SIG-M5 treated with dmso at 0.1 percent for 504 hours (cell line): ENCODE measurements around the gene VAMP5.
"Not testable (repeated sequence)": the region's sequence is repeated elsewhere in the genome, so short reads cannot be mapped to it uniquely, and the experiment has no call there.

Source experiments
- DNase-seq: peaks from one replicate; lab custom pipeline; 2025; ENCODE audit not compliant: unreplicated experiment; lab: John Stamatoyannopoulos, UW

VAMP5 gene

GRCh38 chr2:85583667-85584353 lies 421 bp upstream of the VAMP5 start:
- DNase-seq = no peak

GRCh38 chr2:85584857-85585780 lies 888 bp downstream of the VAMP5 start:
- DNase-seq = peak; percentile 36

DNA sequence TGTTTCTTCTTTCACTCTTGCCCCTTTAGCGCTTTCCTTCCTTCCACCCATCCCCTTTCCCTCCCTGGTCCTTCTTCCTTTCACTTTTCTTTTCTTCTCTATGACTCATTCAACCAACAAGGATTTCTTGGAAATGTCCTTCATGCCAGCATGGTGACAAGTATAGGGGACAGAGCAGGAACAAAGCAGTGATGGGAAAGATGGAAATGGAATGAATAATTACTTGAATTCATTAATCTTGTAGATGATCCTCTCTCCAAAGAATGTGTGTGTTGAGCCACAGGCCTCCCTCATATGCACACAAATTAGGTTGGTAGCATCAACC lies 1.5 kb downstream of the VAMP5 start:
- peak; percentile 37 for DNase-seq

GRCh38 chr2:85588236-85588635 lies 4.0 kb downstream of the VAMP5 start:
- DNase-seq = peak; percentile 39

GRCh38 chr2:85588645-85589044 lies 4.4 kb downstream of the VAMP5 start:
- no peak for DNase-seq

GRCh38 chr2:85589181-85589580 lies 5.0 kb downstream of the VAMP5 start:
- DNase-seq = no peak

DNA sequence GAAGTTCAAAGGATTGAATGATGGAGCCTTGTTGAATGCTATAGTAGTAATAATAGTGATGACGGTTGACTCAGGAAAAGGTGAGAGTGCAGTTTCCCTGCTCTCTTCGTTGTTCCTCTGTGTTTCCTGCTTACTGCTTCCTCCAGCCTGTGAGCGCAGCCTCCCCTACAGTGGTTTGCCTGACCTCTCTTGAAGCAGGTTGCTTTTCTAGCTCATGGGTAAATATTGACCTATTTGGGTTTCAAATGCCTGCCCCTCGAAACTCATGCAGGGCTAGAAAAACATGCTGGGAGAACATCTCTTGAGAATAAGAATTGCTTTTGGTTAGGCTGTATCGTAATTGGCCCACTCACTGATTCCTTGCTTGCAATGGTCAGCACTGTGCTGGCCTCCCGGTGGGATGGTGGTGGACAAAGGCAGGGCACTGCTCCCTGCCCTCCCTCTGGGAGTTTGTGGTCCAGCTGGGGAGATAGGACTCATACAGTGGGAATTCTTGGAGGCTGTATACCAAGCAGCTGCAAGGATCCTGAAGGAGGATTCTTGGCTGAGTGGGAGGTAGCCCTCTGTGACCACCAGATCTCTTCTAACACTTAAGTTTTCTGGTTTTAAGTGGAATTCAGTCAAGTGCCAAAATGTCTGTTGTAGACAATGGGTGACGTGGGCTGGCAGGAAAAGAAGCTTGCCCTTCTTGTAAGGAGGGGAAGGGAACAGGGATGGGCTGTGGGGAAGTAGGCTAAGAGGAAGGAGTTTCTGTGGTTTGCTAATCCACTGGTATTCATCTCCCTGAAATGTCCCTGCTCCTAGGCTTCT lies 6.0 kb downstream of the VAMP5 start:
- DNase-seq = peak; percentile 56

- DNase-seq = no peak
Observed at GRCh38 chr2:85590950-85591349, 6.7 kb downstream of the VAMP5 start.

DNA sequence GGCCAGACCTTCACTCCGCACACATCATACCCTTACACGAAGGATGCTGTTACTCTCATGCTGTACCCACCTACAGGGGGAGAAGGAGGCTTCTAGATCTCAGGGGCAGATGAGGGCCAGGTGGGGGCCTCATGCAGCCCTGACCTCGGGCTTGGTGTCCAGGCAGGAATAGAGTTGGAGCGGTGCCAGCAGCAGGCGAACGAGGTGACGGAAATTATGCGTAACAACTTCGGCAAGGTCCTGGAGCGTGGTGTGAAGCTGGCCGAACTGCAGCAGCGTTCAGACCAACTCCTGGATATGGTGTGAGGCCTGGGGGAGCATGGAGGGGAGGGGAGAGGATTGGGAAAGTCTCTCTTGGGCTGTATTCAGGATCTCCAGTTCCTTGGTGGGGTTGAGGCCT lies 7.3 kb downstream of the VAMP5 start:
- DNase-seq = no peak

- not testable (repeated sequence) for DNase-seq
Observed at GRCh38 chr2:85592299-85592698, 8.1 kb downstream of the VAMP5 start.

- DNase-seq = no peak
Observed at GRCh38 chr2:85593023-85593422, 8.8 kb downstream of the VAMP5 start.

GRCh38 chr2:85594715-85595300 lies 10.6 kb downstream of the VAMP5 start:
- no peak for DNase-seq

DNA sequence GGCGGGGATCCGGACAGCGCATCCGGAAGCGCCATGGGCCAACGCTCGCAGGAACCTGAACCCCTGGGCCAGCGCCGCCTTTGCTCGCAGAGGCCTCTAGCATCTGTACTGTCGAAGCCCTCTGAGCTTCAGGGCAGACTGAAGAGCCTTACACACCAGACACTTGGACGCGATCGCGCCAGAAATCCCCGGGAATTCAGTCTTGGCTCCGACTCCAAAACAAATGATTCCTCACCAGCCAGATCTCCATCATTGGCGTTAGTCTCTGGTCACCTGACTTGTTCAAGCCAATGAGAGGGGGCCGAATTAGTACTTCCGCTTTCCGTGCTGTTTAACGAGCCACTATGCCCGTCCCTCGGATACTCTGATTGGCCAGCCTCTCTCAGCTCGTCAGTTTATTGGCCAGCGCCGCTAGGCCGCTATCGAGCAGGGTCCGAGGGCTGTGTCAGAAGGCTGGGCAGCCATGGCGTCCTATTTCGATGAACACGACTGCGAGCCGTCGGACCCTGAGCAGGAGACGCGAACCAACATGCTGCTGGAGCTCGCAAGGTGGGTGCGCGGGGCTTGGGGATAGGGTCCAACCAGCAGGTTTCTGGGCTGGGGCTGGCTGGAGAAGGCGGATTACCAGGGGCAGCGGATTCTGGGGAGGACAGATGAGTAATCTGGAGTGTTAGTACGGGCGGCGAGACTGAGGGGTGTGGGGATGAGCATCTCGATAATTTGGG lies 11.2 kb downstream of the VAMP5 start, which contains the start of gene RNF181:
Gene RNF181, plus strand, starts transcription at position 445 of the 725 bp plus-strand sequence. Its CDS starts 19 bp downstream, at position 464.
- DNase-seq = peak; percentile 100

GRCh38 chr2:85596026-85596333 lies 11.7 kb downstream of the VAMP5 start:
- DNase-seq = no peak

- no peak for DNase-seq
Observed at GRCh38 chr2:85596486-85597143, 12.4 kb downstream of the VAMP5 start.

- no peak for DNase-seq
Observed at GRCh38 chr2:85597241-85597640, 13.0 kb downstream of the VAMP5 start.

- no peak for DNase-seq
Observed at GRCh38 chr2:85598594-85599340, 14.5 kb downstream of the VAMP5 start.

DNA sequence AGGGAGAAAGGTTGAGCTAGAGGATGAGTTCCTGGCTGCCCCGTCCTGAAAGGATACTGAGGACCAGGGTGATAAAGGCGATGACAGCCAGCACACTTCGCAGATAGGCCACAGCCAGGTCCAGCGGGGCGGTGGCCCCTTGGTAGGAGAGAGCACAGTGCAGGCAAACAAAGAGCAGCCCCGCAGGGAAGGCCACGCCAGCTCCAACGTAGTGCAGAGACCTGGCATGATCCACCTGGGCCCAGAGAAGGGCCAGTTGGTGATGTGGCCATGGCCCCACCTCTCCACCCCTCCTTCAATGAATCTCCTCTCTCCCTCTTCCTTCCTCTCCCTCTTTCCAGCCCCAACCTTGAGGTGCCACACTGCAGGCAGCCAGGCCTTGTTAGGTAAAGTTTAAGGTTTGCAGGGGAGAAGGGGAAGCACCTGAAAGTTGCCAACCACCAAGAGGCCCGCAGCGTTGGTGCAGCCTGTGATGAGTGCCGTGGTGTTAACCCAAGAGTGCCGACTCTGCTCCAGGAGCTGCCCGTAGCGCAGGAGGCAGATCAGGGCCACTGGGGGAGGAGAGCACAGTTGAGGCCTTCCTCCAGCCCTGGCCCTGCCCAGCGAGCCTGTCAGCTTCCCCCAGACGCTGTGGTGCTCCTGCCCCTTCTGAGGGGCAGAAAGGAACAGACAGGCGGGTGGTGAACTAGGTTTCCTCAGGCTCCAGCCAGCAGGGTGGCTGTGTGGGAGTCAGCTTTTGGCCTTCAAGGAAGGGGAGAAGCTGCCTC lies 15.4 kb downstream of the VAMP5 start:
- no peak for DNase-seq

- DNase-seq = no peak
Observed at GRCh38 chr2:85600235-85600575, 16.0 kb downstream of the VAMP5 start.
